NCI-H1417 treated with DMSO at 0.1 percent for 48 hours (cell line): ENCODE measurements around the gene COX8C.
"Not testable (repeated sequence)": the region's sequence is repeated elsewhere in the genome, so short reads cannot be mapped to it uniquely, and the experiment has no call there.

Experiments used
- DNase-seq: peaks from one replicate; lab custom pipeline; 2025; lab: John Stamatoyannopoulos, UW

COX8C gene

DNA sequence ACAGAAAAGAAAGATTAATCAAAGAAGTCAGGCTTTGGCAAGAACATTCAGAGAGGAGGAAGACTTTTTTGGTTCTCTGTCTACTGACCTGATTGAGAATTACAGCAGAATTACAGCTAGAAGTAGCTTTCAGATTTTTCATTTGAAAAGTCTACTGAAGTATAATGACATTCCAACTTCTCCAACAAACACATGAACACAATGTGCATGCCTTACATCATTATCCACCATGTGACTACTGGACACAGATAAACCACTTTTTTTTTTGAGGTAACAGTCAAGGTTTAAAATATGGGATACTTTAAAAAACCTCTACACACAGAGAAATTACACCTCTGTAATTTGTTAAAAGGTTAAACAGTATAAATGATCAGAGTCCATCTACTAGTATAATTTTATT lies 26.5 kb upstream of the COX8C start:
- DNase-seq, result no peak

- no peak for DNase-seq
Observed at GRCh38 chr14:93322929-93323599, 23.9 kb upstream of the COX8C start.

DNA sequence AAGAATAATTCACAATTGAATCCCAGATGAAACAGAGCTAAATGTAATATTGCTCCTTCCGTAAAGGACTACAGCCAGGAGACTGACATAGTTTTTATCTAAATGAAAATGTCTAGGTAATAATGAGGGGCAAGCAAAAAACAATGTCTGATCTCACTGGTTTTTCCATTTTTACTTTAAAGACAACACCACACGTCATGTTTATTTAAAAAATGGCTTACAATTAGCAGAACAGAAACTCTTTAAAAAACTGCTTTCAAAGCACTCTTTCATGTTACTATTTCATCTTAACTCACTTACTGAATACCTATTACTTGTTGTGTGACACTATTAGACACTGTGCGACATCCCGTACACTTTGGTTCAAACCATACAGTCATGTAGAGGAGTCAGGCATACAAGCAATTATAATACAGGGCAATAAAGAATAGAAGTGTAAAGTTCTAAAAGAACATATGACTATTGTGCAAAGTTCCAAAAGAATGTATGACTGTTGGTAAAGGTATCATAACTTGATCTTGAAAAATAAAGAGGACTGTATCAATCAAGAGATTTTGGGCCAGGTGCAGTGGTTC lies 23.3 kb upstream of the COX8C start:
- DNase-seq, result no peak

- no peak for DNase-seq
Observed at GRCh38 chr14:93326196-93326595, 20.8 kb upstream of the COX8C start.

DNA sequence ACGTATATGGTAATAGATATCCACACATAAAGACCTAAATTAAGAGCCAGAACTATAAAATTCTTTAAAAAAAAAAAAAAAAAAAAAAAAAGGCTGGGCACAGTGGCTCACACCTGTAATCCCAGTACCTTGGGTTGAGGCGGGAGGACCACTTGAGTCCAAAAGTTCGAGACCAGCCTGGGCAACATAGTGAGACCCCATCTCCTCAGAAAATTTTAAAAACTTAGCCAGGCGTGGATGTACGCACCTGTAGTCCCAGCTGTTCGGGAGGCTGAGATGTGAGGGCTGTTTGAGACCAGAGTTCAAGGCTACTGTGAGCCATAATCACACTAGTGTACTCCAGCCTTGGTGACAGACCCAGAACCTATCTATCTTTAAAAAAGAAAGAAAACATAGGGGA lies 18.4 kb upstream of the COX8C start:
- no peak for DNase-seq

DNA sequence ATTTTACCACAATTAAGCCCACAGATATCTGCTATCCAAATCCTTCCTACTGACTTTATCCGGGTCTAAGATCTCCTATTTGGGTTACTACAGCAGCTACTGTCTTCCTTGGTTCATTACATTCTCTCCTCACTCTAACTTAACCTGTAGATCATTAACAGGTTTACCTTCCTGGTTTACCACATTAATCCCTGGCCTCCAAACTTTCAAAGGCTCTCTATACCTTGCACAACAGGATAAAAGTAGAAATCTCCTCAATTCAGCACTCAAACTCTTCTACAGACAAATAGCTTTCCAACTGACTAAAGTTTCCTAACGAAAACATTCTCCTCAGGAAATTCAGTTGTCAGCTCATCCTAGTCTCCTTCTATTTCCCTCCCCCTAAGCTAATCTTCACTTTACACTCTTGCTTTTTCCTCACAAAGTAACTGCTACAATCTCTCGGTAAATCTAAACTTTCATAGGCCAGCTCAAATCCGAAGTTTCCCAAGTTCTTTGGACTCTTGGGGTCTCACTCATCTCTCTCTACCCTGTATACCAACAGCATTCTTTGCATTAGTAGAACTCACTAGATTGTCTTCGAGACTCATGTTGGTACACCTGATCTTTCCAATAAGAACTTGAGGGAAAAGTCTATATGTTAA lies 16.9 kb upstream of the COX8C start:
- DNase-seq, result no peak

GRCh38 chr14:93330609-93331000 lies 16.4 kb upstream of the COX8C start:
- DNase-seq, result no peak

DNA sequence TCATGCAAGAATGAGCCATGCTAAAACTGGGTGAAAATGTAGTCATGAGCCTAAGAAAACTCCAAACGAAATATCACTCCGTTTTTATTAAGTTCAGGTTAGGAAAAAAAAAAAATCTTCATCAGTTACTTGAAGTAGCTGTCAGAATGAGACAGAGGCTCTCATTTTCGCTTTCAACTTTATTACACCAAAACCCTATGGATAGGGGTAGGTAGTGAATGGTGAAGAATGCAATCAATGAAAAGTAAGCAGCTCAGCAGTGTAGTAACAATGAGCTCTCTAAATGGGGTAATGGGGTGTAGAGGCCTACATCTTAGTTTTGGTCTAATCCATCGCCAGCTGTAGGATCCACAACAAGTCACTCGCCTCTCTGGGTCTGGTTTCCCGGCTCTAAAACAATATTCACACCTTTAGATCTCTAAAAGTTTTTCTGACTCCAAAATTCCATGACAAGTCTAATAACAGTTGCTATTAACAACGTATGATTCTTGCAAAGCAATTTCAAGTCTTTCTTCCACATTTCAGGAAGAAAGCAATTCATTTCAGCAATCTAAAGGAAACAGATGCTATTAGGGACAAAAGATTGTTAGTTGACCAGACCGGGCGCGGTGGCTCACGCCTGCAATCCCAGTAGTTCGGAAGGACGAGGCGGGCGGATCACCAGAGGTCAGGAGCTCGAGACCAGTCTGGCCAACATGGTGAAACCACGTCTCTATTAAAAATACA lies 15.8 kb upstream of the COX8C start:
- no peak for DNase-seq

DNA sequence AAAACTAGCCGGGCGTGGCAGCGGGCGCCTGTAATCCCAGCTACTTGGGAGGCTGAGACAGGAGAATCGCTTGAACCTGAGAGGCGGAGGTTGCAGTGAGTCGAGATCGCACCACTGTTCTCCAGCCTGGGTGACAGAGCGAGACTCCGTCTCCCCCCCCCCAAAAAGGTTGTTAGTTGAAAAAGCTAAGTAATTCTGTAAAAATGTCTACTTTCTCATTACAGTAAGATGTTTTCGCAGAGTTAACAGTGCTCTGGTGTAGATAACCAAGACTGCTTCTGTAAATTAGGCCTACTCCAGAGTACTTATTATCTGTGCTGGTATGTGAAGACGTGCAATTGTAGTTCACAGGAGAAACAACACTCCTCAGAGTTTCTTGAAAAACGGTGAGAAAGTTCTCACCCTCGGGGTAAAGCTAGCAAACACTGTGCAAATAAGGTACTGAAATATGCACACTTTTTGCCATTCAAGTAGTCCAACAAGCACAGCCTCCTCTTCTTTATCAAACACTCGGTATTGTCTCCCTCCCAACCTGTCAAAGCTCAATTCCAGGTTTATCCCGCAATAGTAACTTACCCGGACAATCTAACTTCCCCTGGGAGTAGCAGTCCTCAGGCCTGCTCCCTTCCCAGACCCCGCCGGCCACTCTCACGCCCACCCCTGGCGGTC lies 15.1 kb upstream of the COX8C start:
- no peak for DNase-seq

GRCh38 chr14:93332397-93332852 lies 14.6 kb upstream of the COX8C start:
- DNase-seq, result no peak

- peak; percentile 86 for DNase-seq
Observed at GRCh38 chr14:93332853-93333630, 13.9 kb upstream of the COX8C start, which contains the start of gene BTBD7. Gene BTBD7 (minus strand): TSS chr14:93333036. CDS start chr14:93296051, 36,985 bp downstream.

DNA sequence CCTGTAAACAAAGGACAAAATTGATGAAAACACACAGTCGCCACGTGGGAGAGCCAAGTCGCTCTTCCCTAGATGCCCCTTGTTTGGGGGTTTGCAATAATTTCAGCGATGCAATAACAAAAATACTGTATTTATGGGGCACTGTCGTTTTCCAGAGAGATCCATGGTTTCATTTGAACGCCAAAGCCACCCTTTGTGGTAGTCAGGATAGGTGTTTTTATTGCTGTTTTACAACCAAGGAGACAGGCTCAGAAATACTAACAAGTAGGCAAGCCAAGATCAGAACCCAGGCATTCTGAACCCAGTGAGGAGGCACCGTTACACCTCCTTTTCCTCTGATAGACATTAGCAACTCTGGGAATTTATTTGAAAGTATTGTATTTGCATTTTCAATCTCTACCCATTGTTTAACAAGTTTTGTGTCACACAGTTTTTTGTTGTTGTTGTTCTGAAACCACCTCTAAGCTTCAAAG lies 13.3 kb upstream of the COX8C start:
- DNase-seq, result no peak

GRCh38 chr14:93337143-93337753 lies 9.7 kb upstream of the COX8C start:
- no peak for DNase-seq

GRCh38 chr14:93337884-93338283 lies 9.1 kb upstream of the COX8C start:
- no peak for DNase-seq

DNA sequence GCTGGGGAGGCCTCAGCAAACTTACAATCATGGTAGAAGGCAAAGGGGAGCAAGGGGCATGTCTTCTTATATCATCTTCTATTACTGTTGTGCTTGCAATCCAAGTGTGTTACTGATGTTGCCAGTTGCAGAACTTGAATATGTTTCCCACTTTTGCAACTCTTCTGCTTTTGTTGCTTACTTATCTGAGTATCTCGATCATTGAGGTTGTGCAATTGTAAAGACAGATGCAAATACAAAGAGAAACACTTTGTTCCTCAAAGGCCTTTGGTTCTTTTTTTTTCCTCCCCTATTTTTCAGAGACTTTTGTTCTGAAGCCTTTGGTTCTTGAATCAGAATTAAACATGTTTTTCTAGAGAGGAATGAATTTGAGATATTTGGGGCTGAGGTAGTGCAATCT lies 3.7 kb upstream of the COX8C start:
- DNase-seq, result no peak

GRCh38 chr14:93343797-93344196 lies 3.2 kb upstream of the COX8C start:
- no peak for DNase-seq

DNA sequence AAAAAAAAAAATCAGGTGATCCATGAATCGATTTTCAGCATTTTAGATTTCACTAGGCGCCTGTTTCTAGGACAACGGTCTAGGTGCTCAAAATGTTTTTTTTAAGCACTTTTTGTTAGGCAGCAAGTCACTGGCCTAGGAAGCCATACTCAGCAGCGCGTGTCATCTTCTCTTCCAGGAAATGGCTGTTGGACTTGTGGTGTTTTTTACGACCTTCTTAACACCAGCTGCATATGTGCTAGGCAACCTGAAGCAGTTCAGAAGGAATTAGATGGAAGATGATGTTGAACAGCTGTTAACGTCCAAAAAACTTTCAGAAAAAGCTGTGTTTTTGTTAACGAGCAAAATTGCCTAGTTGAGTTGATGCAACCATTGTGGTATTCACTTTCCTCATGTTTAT lies 868 bp downstream of the COX8C start:
- DNase-seq, result no peak

DNA sequence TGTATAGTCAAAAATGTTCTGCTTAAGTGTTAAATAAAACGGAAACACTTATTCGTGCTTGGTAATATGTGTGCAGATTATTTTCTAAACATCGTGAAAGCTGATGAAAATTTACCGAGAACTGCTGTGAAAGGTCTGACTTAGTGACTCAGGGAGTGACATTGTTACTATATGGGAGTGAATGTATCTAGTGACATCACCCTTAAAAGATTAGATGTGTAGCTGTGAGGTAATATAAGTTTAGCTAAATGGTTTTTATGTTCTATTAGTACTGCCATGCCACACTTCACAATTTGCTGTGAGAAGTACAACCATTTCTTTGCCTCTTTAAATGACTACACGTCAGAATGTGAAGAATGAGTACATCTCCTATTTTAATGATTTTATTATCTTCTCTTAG lies 1.3 kb downstream of the COX8C start:
- DNase-seq, result no peak

DNA sequence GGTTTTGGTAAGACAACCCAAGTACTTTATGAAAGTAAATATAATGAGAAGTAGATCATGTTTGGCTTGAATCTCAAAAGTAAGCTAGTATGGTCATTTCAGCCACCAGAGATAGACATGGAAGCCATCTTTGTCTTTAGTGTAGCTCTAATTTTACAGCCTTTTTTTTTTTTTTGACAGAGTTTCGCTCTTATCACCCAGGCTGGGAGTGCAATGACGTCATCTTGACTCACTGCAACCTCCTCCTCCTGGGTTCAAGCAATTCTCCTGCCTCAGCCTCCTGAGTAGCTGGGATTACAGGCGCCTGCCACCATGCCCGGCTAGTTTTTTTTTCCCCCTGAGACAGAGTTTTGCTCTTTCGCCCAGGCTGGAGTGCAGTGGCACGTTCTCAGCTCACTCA lies 7.9 kb downstream of the COX8C start:
- not testable (repeated sequence) for DNase-seq

- no peak for DNase-seq
Observed at GRCh38 chr14:93368996-93369712, 22.2 kb downstream of the COX8C start.
